ENCODE results near the gene SMU1.

Gene SMU1

GRCh38 chr9:33044677-33045282, 31.7 kb downstream of the SMU1 start:
- peak; percentile 54 for DNase-seq (ENCODE audit: low spot score)

- peak; percentile 87 for DNase-seq (ENCODE audit: low spot score)
Observed at GRCh38 chr9:33044162-33044673, 32.3 kb downstream of the SMU1 start.

DNA sequence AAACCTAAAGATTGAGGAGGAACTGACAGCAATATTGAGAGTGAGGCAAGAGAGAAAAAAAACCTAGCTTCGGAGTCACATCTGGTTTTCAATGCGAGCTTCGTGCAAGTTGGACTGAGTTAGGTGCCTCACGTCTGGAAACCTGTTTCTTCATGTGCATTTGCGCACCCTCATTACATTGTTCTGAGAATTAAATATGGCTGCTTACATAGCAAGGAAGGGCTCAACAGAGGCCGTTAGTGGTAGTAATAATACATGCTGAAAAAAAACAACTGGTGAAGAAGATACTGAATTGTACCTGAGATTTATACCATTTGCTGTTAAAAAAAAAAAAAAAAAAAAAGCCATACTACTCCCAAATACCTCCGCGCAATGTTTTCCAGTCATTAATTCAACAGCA, 32.8 kb downstream of the SMU1 start:
- no peak for DNase-seq (ENCODE audit: low spot score)

DNA sequence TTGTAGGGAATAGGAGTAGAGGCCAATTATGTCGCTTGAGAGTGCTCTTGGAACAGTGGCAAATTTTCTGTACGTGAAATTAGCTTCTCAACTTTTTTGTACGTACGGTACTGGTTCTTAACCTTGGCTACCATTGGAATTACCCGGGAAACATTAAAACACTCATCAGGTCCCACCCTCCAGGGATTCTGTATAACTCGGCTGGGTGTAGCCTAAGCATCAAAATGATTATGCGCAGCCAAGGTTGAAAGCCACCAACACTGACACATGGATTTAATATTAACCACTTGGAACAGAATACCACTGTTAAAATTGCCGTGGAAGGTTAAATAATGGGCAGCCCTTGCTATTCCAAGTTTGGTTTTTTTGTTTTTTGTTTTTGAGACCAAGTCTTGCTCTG, 34.0 kb downstream of the SMU1 start:
- peak; percentile 83 for DNase-seq (ENCODE audit: low spot score)

DNA sequence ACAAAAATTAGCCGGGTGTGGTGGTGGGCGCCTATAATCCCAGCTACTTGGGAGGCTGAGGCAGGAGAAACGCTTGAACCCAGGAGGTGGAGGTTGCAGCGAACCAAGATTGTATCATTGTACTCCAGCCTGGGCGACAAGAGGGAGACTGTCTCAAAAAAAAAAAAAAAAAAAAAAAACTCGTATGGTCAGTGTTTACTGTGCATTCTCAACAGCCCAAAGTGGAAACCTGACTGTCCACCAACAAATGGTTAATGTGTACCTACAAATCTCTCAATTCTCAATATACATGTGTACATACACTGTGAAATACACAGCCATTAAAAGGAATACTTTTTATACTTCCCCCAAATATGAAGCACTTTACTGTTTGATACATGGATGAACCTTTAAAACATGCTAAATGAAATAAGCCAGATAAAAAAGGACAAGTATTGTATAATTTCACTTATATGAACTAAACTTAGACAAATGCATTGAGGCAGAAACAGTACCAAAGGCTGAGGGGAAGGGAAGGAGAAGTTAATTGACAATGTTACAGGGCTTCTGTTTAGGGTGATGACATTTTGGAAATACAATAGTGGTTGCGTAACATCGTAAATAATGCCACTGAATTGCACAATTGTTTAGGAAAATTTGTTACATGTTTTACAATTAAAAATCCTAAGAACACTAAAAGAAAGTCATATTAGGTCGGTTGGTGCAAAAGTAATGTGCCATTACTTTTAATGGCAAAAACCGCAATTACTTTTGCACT, 34.9 kb downstream of the SMU1 start:
- DNase-seq (ENCODE audit: low spot score), result no peak

- DNase-seq (ENCODE audit: low spot score), result no peak
Observed at GRCh38 chr9:33040792-33041431, 35.6 kb downstream of the SMU1 start.

DNA sequence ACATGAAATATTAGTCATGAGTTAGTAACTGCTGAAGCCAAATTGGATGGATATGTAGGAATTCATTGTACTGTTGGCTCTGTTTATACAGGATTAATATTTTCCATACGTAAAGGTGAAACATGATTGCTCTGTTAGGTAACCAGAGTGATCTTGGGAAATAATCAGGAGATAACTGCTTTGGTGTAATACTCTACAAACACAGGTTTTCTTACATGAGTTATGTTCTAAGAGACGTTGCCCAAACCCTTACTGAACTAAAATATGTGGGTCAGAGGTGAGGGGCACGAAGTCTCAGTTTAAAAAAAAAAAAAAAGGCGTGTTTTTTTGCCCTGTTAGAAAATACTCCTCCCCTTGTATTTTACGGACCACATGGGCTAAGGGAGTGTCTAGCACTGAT, 43.6 kb downstream of the SMU1 start:
- DNase-seq (ENCODE audit: low spot score), result no peak

DNA sequence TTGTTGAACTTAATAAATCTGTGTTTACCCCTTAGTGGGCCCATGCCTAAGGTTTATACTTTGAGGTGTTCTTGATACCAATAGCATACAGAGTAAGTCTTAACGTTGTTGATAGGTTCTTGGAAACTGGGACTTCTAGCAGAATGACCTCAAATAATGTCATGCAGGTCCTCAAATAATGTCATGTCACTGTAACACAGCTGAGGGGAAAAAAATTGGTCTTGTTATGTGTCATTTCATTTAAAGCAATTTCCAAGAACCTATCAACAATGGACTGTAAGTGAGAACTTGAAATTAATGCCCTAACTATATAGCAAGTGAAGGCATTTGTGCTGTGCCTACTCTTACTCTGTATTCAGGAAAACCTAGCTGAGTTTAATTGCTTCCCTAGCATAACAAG, 44.2 kb downstream of the SMU1 start:
- DNase-seq (ENCODE audit: low spot score), result no peak

DNA sequence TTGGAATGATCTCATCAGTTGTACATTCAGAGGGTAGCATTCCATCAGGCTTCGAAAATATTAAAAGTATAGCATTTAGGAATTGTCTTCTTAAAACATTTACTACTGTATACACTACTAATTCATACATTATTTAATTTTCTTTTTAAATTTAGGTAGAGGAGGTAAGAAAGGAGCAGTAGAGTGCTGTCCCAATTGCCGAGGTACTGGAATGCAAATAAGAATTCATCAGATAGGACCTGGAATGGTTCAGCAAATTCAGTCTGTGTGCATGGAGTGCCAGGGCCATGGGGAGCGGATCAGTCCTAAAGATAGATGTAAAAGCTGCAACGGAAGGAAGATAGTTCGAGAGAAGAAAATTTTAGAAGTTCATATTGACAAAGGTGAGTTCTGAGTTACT, 46.2 kb downstream of the SMU1 start:
- no peak for DNase-seq (ENCODE audit: low spot score)

- no peak for DNase-seq (ENCODE audit: low spot score)
Observed at GRCh38 chr9:33029231-33029786, 47.2 kb downstream of the SMU1 start.

GRCh38 chr9:33025572-33026342, 50.7 kb downstream of the SMU1 start:
- peak; percentile 75 for DNase-seq (ENCODE audit: low spot score)

DNA sequence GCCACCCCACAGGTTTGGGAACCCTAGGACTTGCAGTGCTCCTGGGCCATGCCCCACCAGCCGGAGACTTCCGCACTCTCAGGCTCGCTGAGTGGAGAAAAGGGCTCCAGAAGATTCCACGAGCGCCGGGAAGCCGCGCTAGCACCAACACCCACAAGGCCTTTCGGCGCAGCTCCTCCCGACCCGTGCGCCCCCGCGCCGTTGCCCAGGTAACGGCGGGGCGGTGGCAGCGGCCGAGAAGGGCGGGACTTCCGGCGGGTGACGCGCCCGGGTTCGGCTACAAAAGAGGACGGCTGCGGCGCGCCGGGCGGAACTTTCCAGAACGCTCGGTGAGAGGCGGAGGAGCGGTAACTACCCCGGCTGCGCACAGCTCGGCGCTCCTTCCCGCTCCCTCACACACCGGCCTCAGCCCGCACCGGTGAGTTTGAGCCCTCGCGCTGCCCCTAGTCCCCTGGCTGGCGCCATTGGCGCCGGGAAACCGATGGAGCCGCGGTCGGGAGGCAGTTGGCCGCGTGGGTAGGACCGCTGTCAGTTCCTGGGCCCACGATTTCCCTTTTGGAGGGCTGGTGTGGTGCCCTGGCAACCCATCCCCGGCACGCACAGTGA, 51.4 kb downstream of the SMU1 start, which contains the start of gene DNAJA1:
TSS of gene DNAJA1 (plus strand) at position 308 of the 606 bp plus-strand sequence. CDS start 1,212 bp downstream, outside the sequence.
- peak; percentile 96 for DNase-seq (ENCODE audit: low spot score)

DNA sequence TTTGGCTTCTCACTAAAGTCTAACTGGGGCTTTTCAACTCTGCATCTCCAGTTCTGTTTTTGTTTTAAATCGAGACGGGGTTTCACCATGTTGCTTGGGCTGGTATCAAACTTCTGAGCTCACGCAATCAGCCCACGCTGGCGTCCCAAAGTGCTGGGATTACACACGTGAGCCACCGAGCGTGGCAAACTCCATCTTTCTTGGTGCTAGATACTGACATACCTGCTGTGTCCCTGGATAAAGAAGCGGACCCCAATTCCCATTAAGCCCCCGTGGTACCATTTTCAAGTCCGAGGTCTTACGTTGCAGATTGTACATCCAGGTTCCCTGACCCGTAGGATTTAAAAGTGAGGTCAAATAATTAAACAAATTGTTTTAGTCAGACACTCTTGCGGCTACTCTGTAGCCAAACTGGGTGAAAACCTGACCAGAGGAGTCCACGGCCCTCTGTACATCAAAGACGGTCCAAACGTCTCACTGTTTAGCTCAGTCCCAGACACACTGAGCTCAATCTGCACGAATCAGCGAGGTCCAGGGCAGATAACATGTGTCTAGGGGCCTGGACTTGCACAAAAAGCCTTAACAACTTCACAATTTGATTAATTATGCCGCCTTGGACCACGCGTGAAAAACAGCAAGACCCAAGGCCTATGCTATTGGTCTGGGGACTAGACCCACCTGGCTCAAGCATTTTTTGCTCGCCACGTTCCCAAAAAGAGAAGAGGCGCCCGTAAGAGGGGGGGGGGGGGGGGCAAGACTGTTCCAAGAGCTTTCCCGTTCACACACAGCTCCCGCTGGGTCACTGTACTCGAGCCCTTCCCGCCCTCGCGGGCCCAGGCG, 52.1 kb downstream of the SMU1 start:
- DNase-seq (ENCODE audit: low spot score), result peak; percentile 33

- DNase-seq (ENCODE audit: low spot score), result no peak
Observed at GRCh38 chr9:33023661-33024060, 52.8 kb downstream of the SMU1 start.

- no peak for DNase-seq (ENCODE audit: low spot score)
Observed at GRCh38 chr9:33022755-33023154, 53.7 kb downstream of the SMU1 start.

- no peak for DNase-seq (ENCODE audit: low spot score)
Observed at GRCh38 chr9:33022303-33022702, 54.2 kb downstream of the SMU1 start.

- DNase-seq (ENCODE audit: low spot score), result no peak
Observed at GRCh38 chr9:33019797-33020196, 56.7 kb downstream of the SMU1 start.

- DNase-seq (ENCODE audit: low spot score), result peak; percentile 44
Observed at GRCh38 chr9:33017283-33018041, 59.0 kb downstream of the SMU1 start.

- no peak for DNase-seq (ENCODE audit: low spot score)
Observed at GRCh38 chr9:33014665-33015014, 61.8 kb downstream of the SMU1 start.

All from kidney tubule cell (primary cell).